Endothelial cell of umbilical vein (primary cell): ENCODE measurements around the gene YTHDF1. TPM values are rescaled to one million over a fixed set of nuclear protein-coding genes. Genes with fewer than 3 reads are reported as not detected.

Experiments
- BruUV-seq: library from RNA; stranded (reverse); fragments of 400-500 nt; replicated peaks from 2 replicates; lab custom pipeline; 2021; lab: Mats Ljungman, UMichigan
- CTCF ChIA-PET: fragments of 300-600, 350-600 bp; sonication (Branson Sonifier 250); formaldehyde crosslinking; loops from one replicate; lab custom pipeline; 2021; ENCODE audit warnings: antibody characterized with exemption, inconsistent platforms; lab: Charles Lee
- POLR2A ChIA-PET: fragments of 300-600, 350-600 bp; sonication (Branson Sonifier 250); formaldehyde crosslinking; loops from one replicate; lab custom pipeline; 2021; ENCODE audit warnings: antibody characterized with exemption, inconsistent platforms; lab: Charles Lee
- DNase-seq: peaks from one replicate; pipeline ENCODE4 v3.0.0-alpha.2; 2011; ENCODE audit warnings: low read depth, low spot score
- FAIRE-seq: peaks from 2 replicates; lab custom pipeline; 2011; peaks lifted over from hg19 to GRCh38; lab: Jason Lieb, UNC
- H2AFZ ChIP-seq: 2 replicates; pipeline ENCODE4 v1.6.0; 2012; ENCODE audit warnings: low read depth, low read length, control low read depth, inconsistent platforms
- H3K27ac ChIP-seq: 2 replicates; pipeline ENCODE4 v1.5.1; 2011; ENCODE audit warnings: low read depth, mild to moderate bottlenecking, control low read depth, low read length, moderate library complexity; ENCODE audit not compliant: insufficient read depth
- H3K27me3 ChIP-seq, 2 experiments: 2 replicates each; pipeline versions ENCODE4 v1.6.0 to v1.6.1; 2011; ENCODE audit warnings: low read length in 2 of 2, mixed read lengths in 1 of 2; ENCODE audit not compliant: control insufficient read depth in 2 of 2, insufficient read depth in 2 of 2
- H3K36me3 ChIP-seq, 2 experiments: 2 replicates in 1 of 2; 3 replicates in 1 of 2; pipeline ENCODE4 v1.5.1; 2011; ENCODE audit warnings: low read length in 2 of 2, mild to moderate bottlenecking in 1 of 2, moderate library complexity in 1 of 2; ENCODE audit not compliant: control insufficient read depth in 2 of 2, insufficient read depth in 2 of 2; ENCODE audit errors: extremely low read depth in 1 of 2
- H3K4me1 ChIP-seq: 3 replicates; pipeline ENCODE4 v1.5.1; 2011; ENCODE audit warnings: mild to moderate bottlenecking, low read length; ENCODE audit not compliant: control insufficient read depth, insufficient read depth; ENCODE audit errors: extremely low read depth
- H3K4me2 ChIP-seq: 2 replicates; pipeline ENCODE4 v1.6.1; 2011; ENCODE audit warnings: low read length, control low read depth, mixed read lengths; ENCODE audit not compliant: insufficient read depth
- H3K4me3 ChIP-seq, 3 experiments: fragments of 200-600 bp in 1 of 3; sonication (generic), shearing (Covaris generic) in 1 of 3; replicated peaks in 1 of 3; 2 replicates each; pipeline ENCODE4 v1.5.1; 2011 to 2016; ENCODE audit warnings: control low read depth in 3 of 3, low read length in 3 of 3, mild to moderate bottlenecking in 2 of 3, inconsistent platforms in 1 of 3, low read depth in 1 of 3, moderate library complexity in 1 of 3; ENCODE audit not compliant: insufficient read depth in 1 of 3
- H3K79me2 ChIP-seq: 2 replicates; pipeline ENCODE4 v1.6.0; 2012; ENCODE audit warnings: low read length, inconsistent platforms; ENCODE audit not compliant: control insufficient read depth, insufficient read depth
- H3K9ac ChIP-seq: replicated peaks from 2 replicates; pipeline ENCODE3; 2011; ENCODE audit warnings: low read length, control low read depth; ENCODE audit not compliant: insufficient read depth; ENCODE audit errors: extremely low read depth
- H3K9me1 ChIP-seq: replicated peaks from 3 replicates; pipeline ENCODE4 v1.6.0; 2011; ENCODE audit warnings: mild to moderate bottlenecking, low read length; ENCODE audit not compliant: control insufficient read depth, insufficient read depth; ENCODE audit errors: extremely low read depth
- H3K9me3 ChIP-seq: replicated peaks from 2 replicates; pipeline ENCODE4 v1.5.1; 2012; ENCODE audit warnings: low read length, inconsistent platforms; ENCODE audit not compliant: control insufficient read depth, insufficient read depth
- H4K20me1 ChIP-seq: replicated peaks from 2 replicates; pipeline ENCODE3; 2011; ENCODE audit warnings: mild to moderate bottlenecking, low read length; ENCODE audit not compliant: control insufficient read depth, insufficient read depth; ENCODE audit errors: extremely low read depth
- EZH2 ChIP-seq: IDR thresholded peaks from 2 replicates; pipeline ENCODE4 v1.6.1; 2012; ENCODE audit warnings: borderline replicate concordance, low read depth, mild to moderate bottlenecking, moderate library complexity, low read length, inconsistent platforms; ENCODE audit not compliant: severe bottlenecking
- FOS ChIP-seq: IDR thresholded peaks from 2 replicates; pipeline ENCODE4 v1.6.1; 2011; ENCODE audit warnings: mild to moderate bottlenecking, low read length, moderate library complexity, borderline replicate concordance; ENCODE audit not compliant: insufficient read depth
- GATA2 ChIP-seq: IDR thresholded peaks from 2 replicates; pipeline ENCODE4 v1.7.0; 2011; ENCODE audit warnings: low read depth, mild to moderate bottlenecking, moderate library complexity, mixed read lengths, low read length; ENCODE audit not compliant: insufficient read length, insufficient read depth
- JUN ChIP-seq: IDR thresholded peaks from 2 replicates; pipeline ENCODE4 v1.6.1; 2011; ENCODE audit warnings: borderline replicate concordance, low read depth; ENCODE audit not compliant: insufficient read length, insufficient read depth
- MYC ChIP-seq: IDR thresholded peaks from one replicate; pipeline ENCODE4 v1.6.1; 2011; ENCODE audit warnings: mild to moderate bottlenecking, low read depth, low read length
- POLR2A ChIP-seq: IDR thresholded peaks from 2 replicates; pipeline ENCODE4 v1.6.1; 2012; ENCODE audit warnings: low read depth, mild to moderate bottlenecking, control low read depth, low read length
- POLR2AphosphoS5 ChIP-seq: IDR thresholded peaks from 2 replicates; pipeline ENCODE4 v1.6.1; 2012; ENCODE audit warnings: low read depth, mild to moderate bottlenecking, control low read depth, low read length, moderate library complexity; ENCODE audit not compliant: insufficient read depth
- dilution Hi-C: fragments of 300-500 bp; cut with MboI; formaldehyde crosslinking; loops from one replicate; pipeline ENCODE4 v1.15.0; 2019; ENCODE audit warnings: low sequenced_read_pairs; ENCODE audit not compliant: extremely low pct_ligation_motif_present
- intact Hi-C: fragments of 100-400 bp; cut with micrococcal nuclease; formaldehyde crosslinking; loops from one replicate; pipeline ENCODE4 v1.10.0; 2022
- polyA plus RNA-seq, 4 experiments: library from polyadenylated mRNA; depleted of rRNA in 3 of 4; stranded (reverse) in 3 of 4; unstranded in 1 of 4; fragments of >200 nt; gene quantifications; 2 replicates each; pipeline versions ENCODE4 v1.2.1 to v1.2.3, GENCODE V29; 2011 to 2012; ENCODE audit warnings: missing spikeins in 1 of 4
- total RNA-seq: library from RNA; stranded (reverse); gene quantifications from 2 replicates; pipeline ENCODE4 v1.2.3, GENCODE V29; 2021
- TF ChIP-seq, protein P1 (sequence below), 2 donors: IDR thresholded peaks; 1 replicate in 1 of 2; 2 replicates in 1 of 2; pipeline ENCODE4 v1.5.1; 2011; ENCODE audit warnings: low read length in 2 of 2, mild to moderate bottlenecking in 2 of 2, moderate library complexity in 2 of 2, control low read depth in 1 of 2, inconsistent platforms in 1 of 2, low read depth in 1 of 2; ENCODE audit not compliant: insufficient read depth in 1 of 2; ENCODE audit errors: extremely low read depth in 1 of 2
- TF ChIP-seq, protein P2 (sequence below): IDR thresholded peaks from 2 replicates; pipeline ENCODE4 v1.6.1; 2011; ENCODE audit not compliant: insufficient read depth, insufficient read length

Gene YTHDF1
- total and polyA plus RNA-seq, 2 donors (not counting 3 experiments of a cell fraction or from before 2014, with no cell fraction given): 25.2 to 44.4 TPM

DNA sequence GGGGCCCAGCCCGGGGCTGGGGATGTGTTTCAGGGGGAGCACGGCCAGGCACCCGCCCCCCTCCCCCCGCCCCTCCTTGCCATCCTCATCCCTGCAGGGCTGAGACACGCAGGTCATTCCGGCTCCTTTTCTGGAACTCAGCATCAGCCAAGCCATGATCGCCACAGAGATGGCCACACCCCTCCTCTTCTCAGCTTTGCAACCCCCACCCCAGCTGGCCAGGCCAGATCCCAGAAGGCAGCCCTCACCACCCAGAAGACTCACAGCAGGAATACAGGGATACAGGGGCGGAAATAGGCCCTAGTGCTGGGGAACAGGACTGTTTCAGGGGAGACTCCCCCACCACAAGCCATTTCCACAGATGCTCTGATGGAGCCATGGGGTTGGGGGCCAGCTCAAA, 33.5 kb downstream of the YTHDF1 start:
- ChIA-PET POLR2A (no interaction called here), CTCF (interaction anchor here (0.7 to 2.1 kb wide), 8 partner anchors 18 to 210 kb away, joined by 3 to 8 read pairs (median 4); no protein-coding TSS in a partner anchor)
- Histone ChIP-seq H3K9me3 (no peaks in the 10 kb centered on the region), H3K4me3 (no peak overlapping the region), H4K20me1 (no peaks in the 10 kb centered on the region), H2AFZ (no peak overlapping the region), H3K4me1 (no peaks in the 10 kb centered on the region), H3K79me2 (no peaks in the 10 kb centered on the region), H3K9me1 (no peaks in the 10 kb centered on the region), H3K27ac (no peak overlapping the region), H3K9ac (no peak overlapping the region), H3K27me3 (peaks cover 16 to 22% of the 10 kb centered on the region in 2 experiments), H3K4me2 (no peak overlapping the region), H3K36me3 (no peaks in the 10 kb centered on the region)
- FAIRE-seq: no peak
- no peak for DNase-seq
- TF ChIP-seq JUN: no peak
- no peak for TF ChIP-seq EZH2
- TF ChIP-seq POLR2AphosphoS5: no peak
- TF ChIP-seq GATA2: no peak
- TF ChIP-seq MYC: no peak
- TF ChIP-seq FOS: no peak
- TF ChIP-seq POLR2A: no peak
- TF ChIP-seq, protein P1, sequence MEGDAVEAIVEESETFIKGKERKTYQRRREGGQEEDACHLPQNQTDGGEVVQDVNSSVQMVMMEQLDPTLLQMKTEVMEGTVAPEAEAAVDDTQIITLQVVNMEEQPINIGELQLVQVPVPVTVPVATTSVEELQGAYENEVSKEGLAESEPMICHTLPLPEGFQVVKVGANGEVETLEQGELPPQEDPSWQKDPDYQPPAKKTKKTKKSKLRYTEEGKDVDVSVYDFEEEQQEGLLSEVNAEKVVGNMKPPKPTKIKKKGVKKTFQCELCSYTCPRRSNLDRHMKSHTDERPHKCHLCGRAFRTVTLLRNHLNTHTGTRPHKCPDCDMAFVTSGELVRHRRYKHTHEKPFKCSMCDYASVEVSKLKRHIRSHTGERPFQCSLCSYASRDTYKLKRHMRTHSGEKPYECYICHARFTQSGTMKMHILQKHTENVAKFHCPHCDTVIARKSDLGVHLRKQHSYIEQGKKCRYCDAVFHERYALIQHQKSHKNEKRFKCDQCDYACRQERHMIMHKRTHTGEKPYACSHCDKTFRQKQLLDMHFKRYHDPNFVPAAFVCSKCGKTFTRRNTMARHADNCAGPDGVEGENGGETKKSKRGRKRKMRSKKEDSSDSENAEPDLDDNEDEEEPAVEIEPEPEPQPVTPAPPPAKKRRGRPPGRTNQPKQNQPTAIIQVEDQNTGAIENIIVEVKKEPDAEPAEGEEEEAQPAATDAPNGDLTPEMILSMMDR (IDR thresholded peaks at IDR 0.05; ENCODE audit: extremely low read depth in 1 of 2, insufficient read depth in 1 of 2, low read depth in 1 of 2, low read length in 2 of 2): no peak
- TF ChIP-seq, protein P2, sequence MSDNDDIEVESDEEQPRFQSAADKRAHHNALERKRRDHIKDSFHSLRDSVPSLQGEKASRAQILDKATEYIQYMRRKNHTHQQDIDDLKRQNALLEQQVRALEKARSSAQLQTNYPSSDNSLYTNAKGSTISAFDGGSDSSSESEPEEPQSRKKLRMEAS: no peak
- dilution Hi-C loops (no loop called here), intact Hi-C loops (loop anchor here (5.0 kb wide), 1 partner anchor 35 kb away; the partner anchor contains the start of gene YTHDF1)
- no TSS peak for BruUV-seq
